ENCODE measurements around the gene DTD1. TPM values are rescaled to one million over a fixed set of nuclear protein-coding genes. Genes with fewer than 3 reads are reported as not detected.

The DTD1 gene
- total RNA-seq, 2 donors from 2014 or later, result 8.9 to 16.1 TPM

DNA sequence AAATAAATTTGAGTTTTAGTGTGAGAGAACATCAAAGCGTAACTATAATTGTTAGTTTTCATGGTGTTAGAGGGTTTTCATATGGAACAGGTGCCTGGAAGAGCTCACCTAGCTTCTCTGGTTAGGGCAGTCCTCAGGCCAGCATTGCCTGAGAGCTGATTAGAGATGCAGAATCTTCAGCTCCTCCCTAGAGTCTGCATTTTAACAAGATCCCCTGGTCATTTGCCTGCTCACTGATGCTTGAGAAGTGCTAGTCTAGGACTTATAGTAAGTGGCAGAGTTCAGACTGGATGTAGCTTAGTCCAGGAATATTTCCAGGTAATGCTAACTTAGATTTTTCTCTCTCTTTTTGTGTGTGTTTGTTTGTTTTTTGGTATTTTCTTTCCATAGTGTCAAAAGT is 42.3 kb upstream of the DTD1 start:
- no peaks in the 10 kb centered on the region for H3K9me3 ChIP-seq
- TF ChIP-seq POLR2A (IDR thresholded peaks at IDR 0.05) (no peak), CTCF (IDR thresholded peaks at IDR 0.05) (no peak)
- 95 to 97% methylated on average over 1 of the region's 1 CpG for WGBS, 2 donors

DNA sequence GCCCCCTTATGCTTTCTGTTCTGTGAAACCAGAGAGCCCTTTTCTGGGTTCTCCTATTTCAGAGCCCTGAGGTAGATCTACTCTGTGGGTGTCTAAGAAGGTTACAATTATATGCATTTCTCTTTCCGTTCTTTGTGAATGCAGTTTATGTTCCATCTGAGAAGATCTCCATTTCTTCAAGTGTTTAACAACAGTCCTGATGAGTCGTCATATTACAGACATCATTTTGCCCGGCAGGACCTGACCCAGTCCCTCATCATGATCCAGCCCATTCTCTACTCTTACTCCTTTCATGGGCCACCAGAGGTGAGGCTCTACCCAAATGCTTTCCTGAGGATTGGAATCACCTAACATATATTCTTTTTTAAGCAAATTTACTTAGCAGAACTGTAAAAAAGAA is 39.4 kb upstream of the DTD1 start:
- Histone ChIP-seq H3K4me1 (peaks cover 14% of the 10 kb centered on the region), H3K9me3 (no peaks in the 10 kb centered on the region), H3K27me3 (no peaks in the 10 kb centered on the region), H3K4me3 (no peak overlapping the region), H3K27ac (no peak overlapping the region), H3K36me3 (replicated peaks in 1 of 2; ENCODE audit: insufficient read depth in 1 of 2, low read depth in 2 of 2) (peaks cover 5 to 53% of the 10 kb centered on the region in 2 donors)
- intact Hi-C loops (cut with DNase I), result no loop called here
- DNase-seq (no peak), ATAC-seq (no peak)
- 89 to 93% methylated on average over 3 of the region's 3 CpGs for WGBS, 2 donors
- TF ChIP-seq POLR2A (IDR thresholded peaks at IDR 0.05), result no peak
- TF ChIP-seq CTCF (IDR thresholded peaks at IDR 0.05), result no peak

More for the DNA sequence above, 42.3 kb upstream of the DTD1 start:
- peaks cover 21% of the 10 kb centered on the region for H3K4me1 ChIP-seq
- intact Hi-C loops (cut with DNase I), result no loop called here
- H3K36me3 ChIP-seq (replicated peaks in 1 of 2; ENCODE audit: insufficient read depth in 1 of 2, low read depth in 2 of 2), result peaks cover 1 to 34% of the 10 kb centered on the region in 2 donors
- no peak for ATAC-seq
- no peak for DNase-seq
- no peaks in the 10 kb centered on the region for H3K27me3 ChIP-seq
- H3K4me3 ChIP-seq, result no peak overlapping the region
- no peak overlapping the region for H3K27ac ChIP-seq

GRCh38 chr20:18553746-18554145 is 34.1 kb upstream of the DTD1 start:
- DNase-seq, result no peak
- Histone ChIP-seq H3K36me3 (replicated peaks in 1 of 2; ENCODE audit: insufficient read depth in 1 of 2, low read depth in 2 of 2) (peaks cover 12 to 59% of the 10 kb centered on the region in 2 donors), H3K27me3 (no peaks in the 10 kb centered on the region), H3K4me3 (no peak overlapping the region), H3K27ac (no peak overlapping the region), H3K9me3 (no peaks in the 10 kb centered on the region), H3K4me1 (no peaks in the 10 kb centered on the region)
- no peak for ATAC-seq
- intact Hi-C loops (cut with DNase I), result no loop called here
- TF ChIP-seq POLR2A (IDR thresholded peaks at IDR 0.05) (no peak), CTCF (IDR thresholded peaks at IDR 0.05) (no peak)
- 93 to 94% methylated on average over 8 of the region's 8 CpGs for WGBS, 2 donors

DNA sequence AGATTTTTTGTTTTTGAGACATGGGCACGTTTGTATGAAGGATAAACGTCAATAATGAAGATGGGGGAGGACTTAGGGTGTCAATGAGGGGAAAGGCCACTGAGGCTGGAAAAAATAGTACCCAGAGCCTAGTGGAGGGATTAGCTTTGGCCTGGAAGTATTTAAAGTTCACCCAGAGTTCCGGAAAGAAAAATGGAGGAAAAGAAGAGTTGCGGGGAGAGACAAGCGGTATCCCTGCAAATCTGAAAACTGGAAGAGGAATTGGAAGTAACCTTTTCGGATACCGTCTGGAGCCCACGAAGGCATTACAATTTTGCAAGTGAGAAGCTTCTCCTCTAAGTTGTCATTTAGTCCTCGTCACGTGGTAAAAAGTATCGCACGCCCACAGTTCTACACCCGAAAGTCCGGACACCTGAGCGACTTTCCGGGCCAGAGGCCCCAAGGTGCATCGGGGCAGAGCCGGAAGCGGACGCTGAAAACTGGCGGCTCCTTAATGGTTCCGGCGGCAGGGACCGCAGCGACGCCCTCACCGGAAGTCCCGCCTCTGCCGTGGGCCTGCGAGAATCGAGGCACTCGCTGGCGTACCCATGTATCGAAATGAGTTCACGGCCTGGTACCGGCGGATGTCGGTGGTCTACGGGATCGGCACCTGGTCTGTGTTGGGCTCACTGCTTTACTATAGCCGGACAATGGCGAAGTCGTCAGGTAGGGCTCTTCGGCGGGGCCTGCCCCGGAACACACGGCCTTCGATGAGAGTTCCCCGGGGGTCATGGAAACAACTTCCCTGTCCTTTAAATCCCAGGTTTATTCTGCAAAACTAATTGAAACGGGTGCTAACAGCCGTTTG is 20.7 kb upstream of the DTD1 start, which contains the start of gene SMIM26:
Gene SMIM26 (plus strand): TSS at position 541 of the 847 bp plus-strand sequence. CDS start 47 bp downstream, at position 588.
- Histone ChIP-seq H3K27ac (peak within 1 kb of the TSS; percentile 77 to 89 (median 87)), H3K27me3 (no peaks in the 10 kb centered on the region), H3K4me3 (peak within 1 kb of the TSS; percentile 10 to 59), H3K36me3 (replicated peaks in 1 of 2; ENCODE audit: insufficient read depth in 1 of 2, low read depth in 2 of 2) (peaks cover 4 to 6% of the 10 kb centered on the region in 2 donors), H3K9me3 (no peaks in the 10 kb centered on the region), H3K4me1 (peaks cover 6% of the 10 kb centered on the region)
- ATAC-seq, result peak; percentile 99
- no peak for TF ChIP-seq CTCF (IDR thresholded peaks at IDR 0.05)
- TF ChIP-seq POLR2A (IDR thresholded peaks at IDR 0.05), result peak in 2 of 3 donors; percentile 72 to 73
- intact Hi-C loops (cut with DNase I), result no loop called here
- 0 to 1% methylated on average over 17 to 51 of the region's 51 CpGs for WGBS, 2 donors
- peak; percentile 92 to 95 (median 93) for DNase-seq
